Measurements from ENCODE around the gene HOXA10. TPM values are rescaled to one million over a fixed set of nuclear protein-coding genes. Genes with fewer than 3 reads are reported as not detected.
A peak's percentile ranks its signal among the peaks of the same experiment; 100 is the strongest.

The HOXA10 gene
- total and polyA plus RNA-seq, 4 donors = 0.03 to 0.70 (median 0.13) TPM

GRCh38 chr7:27210441-27211083, 36.4 kb upstream of the HOXA10 start:
- Histone ChIP-seq H3K27ac (ENCODE audit: low read depth in 1 of 2, low read length in 2 of 2) (no peak overlapping the region), H3K9ac (ENCODE audit: low read depth in 1 of 2, low read length in 2 of 2) (no peak overlapping the region), H3K36me3 (ENCODE audit: control insufficient read depth in 4 of 4, insufficient read depth in 3 of 4, low read depth in 1 of 4, low read length in 3 of 4) (no peaks in the 10 kb centered on the region), H3K4me1 (ENCODE audit: control insufficient read depth in 4 of 4, insufficient read depth in 4 of 4, low read length in 3 of 4) (peaks cover 6 to 10% (median 7%) of the 10 kb centered on the region in 4 donors), H3K9me3 (ENCODE audit: control insufficient read depth in 4 of 4, low read length in 3 of 4) (peaks cover 0 to 2% (median 0%) of the 10 kb centered on the region in 4 donors), H3K27me3 (ENCODE audit: control insufficient read depth in 4 of 4, insufficient read depth in 4 of 4, low read length in 3 of 4) (peaks cover 0 to 19% (median 12%) of the 10 kb centered on the region in 4 donors), H3K4me3 (ENCODE audit: low read depth in 1 of 3, low read length in 3 of 3) (peak overlapping the region in 2 of 3 donors; percentile 31 to 33)
- 5% methylated on average over 32 of the region's 32 CpGs for WGBS
- TF ChIP-seq RXRA (IDR thresholded peaks at IDR 0.05) (peak; percentile 23 to 64), GABPA (IDR thresholded peaks at IDR 0.05 in 1 of 2, conservative IDR thresholded peaks at IDR 0.05 in 1 of 2) (no peak), MAX (IDR thresholded peaks at IDR 0.05) (peak; percentile 26), TAF1 (conservative IDR thresholded peaks at IDR 0.05) (no peak), FOXA2 (IDR thresholded peaks at IDR 0.05) (no peak), EGR1 (IDR thresholded peaks at IDR 0.05; ENCODE audit: low read depth in 2 of 2) (no peak), CTCF (IDR thresholded peaks at IDR 0.05; ENCODE audit: low read depth, low read length, missing input control) (peak; percentile 76), JUND (IDR thresholded peaks at IDR 0.05) (peak in 1 of 2 donors; percentile 32), YY1 (IDR thresholded peaks at IDR 0.05) (peak; percentile 78), SP1 (IDR thresholded peaks at IDR 0.05) (peak; percentile 35), NR2F2 (IDR thresholded peaks at IDR 0.05) (no peak), HNF4G (IDR thresholded peaks at IDR 0.05) (no peak), REST (IDR thresholded peaks at IDR 0.05) (no peak), RAD21 (IDR thresholded peaks at IDR 0.05) (peak; percentile 73 to 81), HNF4A (conservative IDR thresholded peaks at IDR 0.05) (peak; percentile 67 to 75), FOXA1 (IDR thresholded peaks at IDR 0.05) (no peak)
- TF ChIP-seq, protein P1, sequence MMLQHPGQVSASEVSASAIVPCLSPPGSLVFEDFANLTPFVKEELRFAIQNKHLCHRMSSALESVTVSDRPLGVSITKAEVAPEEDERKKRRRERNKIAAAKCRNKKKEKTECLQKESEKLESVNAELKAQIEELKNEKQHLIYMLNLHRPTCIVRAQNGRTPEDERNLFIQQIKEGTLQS (IDR thresholded peaks at IDR 0.05) = no peak
- TF ChIP-seq, protein P2, sequence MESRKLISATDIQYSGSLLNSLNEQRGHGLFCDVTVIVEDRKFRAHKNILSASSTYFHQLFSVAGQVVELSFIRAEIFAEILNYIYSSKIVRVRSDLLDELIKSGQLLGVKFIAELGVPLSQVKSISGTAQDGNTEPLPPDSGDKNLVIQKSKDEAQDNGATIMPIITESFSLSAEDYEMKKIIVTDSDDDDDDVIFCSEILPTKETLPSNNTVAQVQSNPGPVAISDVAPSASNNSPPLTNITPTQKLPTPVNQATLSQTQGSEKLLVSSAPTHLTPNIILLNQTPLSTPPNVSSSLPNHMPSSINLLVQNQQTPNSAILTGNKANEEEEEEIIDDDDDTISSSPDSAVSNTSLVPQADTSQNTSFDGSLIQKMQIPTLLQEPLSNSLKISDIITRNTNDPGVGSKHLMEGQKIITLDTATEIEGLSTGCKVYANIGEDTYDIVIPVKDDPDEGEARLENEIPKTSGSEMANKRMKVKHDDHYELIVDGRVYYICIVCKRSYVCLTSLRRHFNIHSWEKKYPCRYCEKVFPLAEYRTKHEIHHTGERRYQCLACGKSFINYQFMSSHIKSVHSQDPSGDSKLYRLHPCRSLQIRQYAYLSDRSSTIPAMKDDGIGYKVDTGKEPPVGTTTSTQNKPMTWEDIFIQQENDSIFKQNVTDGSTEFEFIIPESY (IDR thresholded peaks at IDR 0.05) = no peak
- no peak for DNase-seq (ENCODE audit: low spot score)
